Panc1 (cell line): ENCODE data around the gene ASB14.

ENCODE experiments used
- CTCF ChIP-seq: fragments of 450-650 bp; IDR thresholded peaks from 2 replicates; pipeline ENCODE4 v1.5.1; 2017; ENCODE audit warnings: mild to moderate bottlenecking
- POLR2AphosphoS5 ChIP-seq: IDR thresholded peaks from 2 replicates; pipeline ENCODE4 v1.6.1; 2012; ENCODE audit warnings: mild to moderate bottlenecking, low read depth, low read length, moderate library complexity
- REST ChIP-seq, 2 experiments: IDR thresholded peaks; 2 replicates each; pipeline ENCODE4 v1.6.1; 2011 to 2012; ENCODE audit warnings: low read depth in 2 of 2, control low read depth in 1 of 2, low read length in 1 of 2, mild to moderate bottlenecking in 1 of 2, moderate library complexity in 1 of 2; ENCODE audit not compliant: insufficient read depth in 1 of 2

GRCh38 chr3:57292897-57293526, 527 bp upstream of the ASB14 start:
- no peak for TF ChIP-seq POLR2AphosphoS5
- no peak for TF ChIP-seq CTCF
- TF ChIP-seq REST (IDR thresholded peaks at IDR 0.05; ENCODE audit: insufficient read depth in 1 of 2, low read depth in 2 of 2, low read length in 1 of 2): no peak
